HepG2 (cell line): ENCODE results near the gene SMAD7. TPM values are rescaled to one million over a fixed set of nuclear protein-coding genes. Genes with fewer than 3 reads are reported as not detected.

Source experiments
- EZH2 ChIP-seq: conservative IDR thresholded peaks from 2 replicates; pipeline ENCODE4 v1.6.1; 2012; ENCODE audit warnings: mild to moderate bottlenecking, low read depth, low read length, moderate library complexity
- HMG20B ChIP-seq: conservative IDR thresholded peaks from 2 replicates; pipeline ENCODE4 v1.6.1; 2016; ENCODE audit warnings: missing genetic modification reagents, missing compliant biosample characterization
- KLF12 ChIP-seq: sonication (generic); formaldehyde crosslinking; IDR thresholded peaks from 2 replicates; pipeline ENCODE4 v1.4.0; 2020; ENCODE audit warnings: missing genetic modification reagents, borderline replicate concordance
- KMT2B ChIP-seq: IDR thresholded peaks from 2 replicates; pipeline ENCODE4 v1.6.1; 2016; ENCODE audit warnings: missing genetic modification reagents, missing compliant biosample characterization
- RBM39 ChIP-seq: fragments of 200-400 bp; formaldehyde crosslinking; IDR thresholded peaks from one replicate; pipeline ENCODE4 v1.6.1; 2018; ENCODE audit warnings: antibody characterized with exemption, mild to moderate bottlenecking, low read depth, low read length; ENCODE audit not compliant: poor library complexity, severe bottlenecking
- RCOR2 ChIP-seq: IDR thresholded peaks from 2 replicates; pipeline ENCODE4 v1.6.1; 2016; ENCODE audit warnings: missing biosample characterization, missing genetic modification reagents
- SALL1 ChIP-seq: sonication (generic); formaldehyde crosslinking; IDR thresholded peaks from 2 replicates; pipeline ENCODE4 v1.8.0; 2022; ENCODE audit warnings: mild to moderate bottlenecking, missing genetic modification reagents
- SCMH1 ChIP-seq: sonication (generic); formaldehyde crosslinking; IDR thresholded peaks from 2 replicates; pipeline ENCODE4 v1.9.0; 2021; ENCODE audit warnings: missing genetic modification reagents, mild to moderate bottlenecking, borderline replicate concordance
- SKI ChIP-seq: fragments of 450-650 bp; IDR thresholded peaks from one replicate; pipeline ENCODE4 v1.6.1; 2018; ENCODE audit warnings: mild to moderate bottlenecking; ENCODE audit not compliant: partially characterized antibody
- SMAD9 ChIP-seq: sonication (generic); formaldehyde crosslinking; IDR thresholded peaks from 2 replicates; pipeline ENCODE4 v1.5.1; 2020; ENCODE audit warnings: mild to moderate bottlenecking, missing genetic modification reagents
- ZBTB40 ChIP-seq, 2 experiments: fragments of 450-650 bp in 1 of 2; sonication (generic) in 1 of 2; formaldehyde crosslinking in 1 of 2; IDR thresholded peaks; 2 replicates each; pipeline versions ENCODE4 v1.6.1 to v1.8.0; 2016 to 2022; ENCODE audit warnings: antibody characterized with exemption in 1 of 2, mild to moderate bottlenecking in 1 of 2, missing genetic modification reagents in 1 of 2
- ZFYVE20 ChIP-seq: sonication (generic); formaldehyde crosslinking; IDR thresholded peaks from 2 replicates; pipeline ENCODE4 v1.8.0; 2023; ENCODE audit warnings: low read depth, mild to moderate bottlenecking, moderate library complexity, missing genetic modification reagents, borderline replicate concordance
- ZNF101 ChIP-seq: sonication (generic); formaldehyde crosslinking; IDR thresholded peaks from 2 replicates; pipeline ENCODE4 v1.4.0; 2020; ENCODE audit warnings: mild to moderate bottlenecking, low read depth, missing genetic modification reagents, borderline replicate concordance
- ZNF263 ChIP-seq: sonication (generic); formaldehyde crosslinking; IDR thresholded peaks from 2 replicates; pipeline ENCODE4 v1.4.0; 2020; ENCODE audit warnings: missing genetic modification reagents
- ZNF773 ChIP-seq: sonication (generic); formaldehyde crosslinking; IDR thresholded peaks from 2 replicates; pipeline ENCODE4 v1.4.0; 2020; ENCODE audit warnings: missing genetic modification reagents, borderline replicate concordance
- polyA plus RNA-seq, 8 experiments: library from polyadenylated mRNA; depleted of rRNA in 3 of 8; stranded (reverse) in 7 of 8; unstranded in 1 of 8; fragments of >200 nt; fragmentation: Illumina TruSeq in 4 of 8; extraction: Trizol in 4 of 8; gene quantifications; 2 replicates each; pipeline versions ENCODE4 v1.2.1 to v1.2.3, GENCODE V29; 2011 to 2016; ENCODE audit warnings: low read depth in 4 of 8, missing spikeins in 1 of 8, mixed read lengths in 1 of 8; ENCODE audit not compliant: insufficient read depth in 1 of 8
- total RNA-seq, 5 experiments: library from RNA; depleted of rRNA; stranded (reverse); fragments of >200 nt; fragmentation: Illumina TruSeq; extraction: Trizol; gene quantifications; 2 replicates each; pipeline ENCODE4 v1.2.3, GENCODE V29; 2016; ENCODE audit warnings: low read depth in 1 of 5

Gene SMAD7
- total and polyA plus RNA-seq, 2 of the 13 experiments (the other 11 are each of a cell fraction or from before 2014, with no cell fraction given), result 17.4 to 24.7 TPM

GRCh38 chr18:48975817-48976649 lies 25.3 kb upstream of the SMAD7 start (continued):
- TF ChIP-seq ZBTB40 (IDR thresholded peaks at IDR 0.05), result no peak
- no peak for TF ChIP-seq ZBTB40 (CRISPR knock-in tag; IDR thresholded peaks at IDR 0.05)
- no peak for TF ChIP-seq EZH2
- TF ChIP-seq HMG20B, result no peak
- TF ChIP-seq KMT2B (CRISPR knock-in tag), result no peak
- TF ChIP-seq SALL1 (CRISPR knock-in tag), result no peak
- peak; percentile 37; the same call in 1 of the 2 replicates for TF ChIP-seq ZNF773 (CRISPR knock-in tag)
- peak; percentile 30 for TF ChIP-seq SKI
- TF ChIP-seq SCMH1 (CRISPR knock-in tag), result no peak
- TF ChIP-seq RCOR2 (CRISPR knock-in tag), result no peak
- TF ChIP-seq RBM39, result no peak
- no peak for TF ChIP-seq ZNF263 (CRISPR knock-in tag)
- TF ChIP-seq KLF12 (CRISPR knock-in tag), result no peak
- no peak for TF ChIP-seq ZNF101
- no peak for TF ChIP-seq SMAD9 (CRISPR knock-in tag)
- no peak for TF ChIP-seq ZFYVE20 (CRISPR knock-in tag)
